ENCODE results near the gene PNKP.
"Not testable (repeated sequence)": the region's sequence is repeated elsewhere in the genome, so short reads cannot be mapped to it uniquely, and the experiment has no call there.

Gene PNKP

DNA sequence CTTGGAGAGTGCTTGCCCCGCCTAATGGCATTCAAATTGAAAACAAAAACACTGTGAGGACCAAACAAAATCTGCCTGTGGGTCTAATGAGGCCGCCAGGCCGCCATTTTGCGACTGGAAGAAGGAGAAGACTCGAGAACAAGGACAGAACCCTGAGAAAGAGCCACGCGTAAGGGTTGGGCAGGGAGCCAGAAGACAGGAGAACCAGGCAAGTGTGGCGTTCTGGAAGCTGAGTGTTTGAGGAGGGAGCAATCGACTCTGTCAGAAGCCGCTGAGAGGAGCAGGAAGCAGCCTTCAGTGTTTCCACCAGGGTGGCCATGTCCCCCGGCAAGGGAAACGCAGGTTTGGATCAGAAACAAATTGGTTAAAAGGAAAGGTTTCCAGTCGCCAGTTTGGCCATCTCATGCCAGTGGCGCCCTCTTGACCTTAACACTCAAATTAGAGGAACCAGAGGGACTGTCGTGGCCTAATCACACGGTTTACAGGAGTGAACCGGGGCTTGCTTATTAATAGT is 26.6 kb downstream of the PNKP start:
- no peak for DNase-seq

DNA sequence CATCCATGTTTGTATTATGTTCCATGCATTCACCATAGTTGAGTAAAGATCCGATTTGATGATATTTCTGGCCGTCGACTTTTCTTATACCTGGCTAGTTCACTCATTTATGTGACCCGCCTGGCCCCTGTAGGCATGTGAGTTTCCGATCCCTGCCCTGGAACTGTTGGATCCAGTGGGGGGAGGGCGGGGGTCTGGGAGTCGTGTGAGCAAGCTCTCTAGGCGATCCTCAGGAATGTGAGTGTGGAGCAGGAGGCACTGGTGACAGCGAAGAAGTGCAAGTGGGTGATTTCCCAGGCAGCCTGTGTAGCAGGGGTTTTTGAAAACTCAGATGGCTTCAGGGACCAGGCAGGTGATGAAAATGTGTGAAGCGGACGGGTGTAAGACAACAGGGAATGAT is 27.1 kb downstream of the PNKP start:
- DNase-seq: no peak

DNA sequence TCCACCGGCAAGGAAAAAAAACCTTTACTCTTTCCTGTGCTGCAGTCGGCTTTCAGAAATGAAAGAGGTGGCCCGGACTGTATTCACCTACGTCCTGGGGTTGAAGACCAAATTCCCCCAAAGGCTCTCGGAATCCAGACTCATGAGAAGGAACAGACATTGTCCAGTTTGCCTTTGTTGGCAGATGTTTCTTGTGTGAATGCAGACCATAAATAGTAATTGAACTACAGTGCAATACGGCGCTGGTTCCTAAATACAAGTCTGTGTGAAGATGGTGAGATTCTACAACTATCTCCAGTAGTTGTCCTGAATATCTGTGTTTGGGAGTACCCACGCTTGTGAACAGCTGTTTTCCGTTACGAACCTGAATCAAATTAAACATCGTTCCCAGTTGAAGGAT is 27.7 kb downstream of the PNKP start:
- DNase-seq: no peak

DNA sequence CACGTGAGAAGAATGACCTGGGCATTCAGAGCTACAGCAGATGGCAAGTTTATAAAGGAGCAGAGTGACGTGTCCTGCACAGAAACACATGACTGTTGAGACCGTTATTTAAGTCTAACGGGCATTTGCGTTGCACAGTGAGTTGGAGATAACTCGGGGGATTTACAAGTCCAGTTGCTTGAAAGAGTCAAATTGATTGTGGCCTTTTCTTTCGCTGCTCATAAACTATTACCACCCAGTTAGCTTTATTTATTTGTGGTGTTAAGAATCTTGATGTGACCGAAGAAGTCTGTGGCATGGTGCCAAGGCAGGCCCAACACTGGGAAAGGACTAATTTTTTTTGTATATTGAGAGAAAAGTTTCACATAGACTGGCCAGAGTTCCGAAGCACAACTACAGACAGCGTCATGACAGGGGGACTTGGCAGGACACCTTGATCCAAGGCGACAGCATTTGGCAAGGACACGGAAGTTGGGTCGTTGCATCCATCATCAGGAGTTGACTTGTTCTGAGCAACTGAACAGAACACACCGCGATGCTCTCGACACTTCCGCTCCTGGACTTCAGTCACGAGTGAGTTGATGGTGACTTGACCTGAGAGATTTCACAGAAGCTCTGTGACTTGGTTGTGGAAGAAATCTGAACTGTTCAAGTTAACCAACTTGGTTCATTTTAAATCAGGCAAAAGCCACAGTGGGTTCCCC is 28.3 kb downstream of the PNKP start:
- no peak for DNase-seq

DNA sequence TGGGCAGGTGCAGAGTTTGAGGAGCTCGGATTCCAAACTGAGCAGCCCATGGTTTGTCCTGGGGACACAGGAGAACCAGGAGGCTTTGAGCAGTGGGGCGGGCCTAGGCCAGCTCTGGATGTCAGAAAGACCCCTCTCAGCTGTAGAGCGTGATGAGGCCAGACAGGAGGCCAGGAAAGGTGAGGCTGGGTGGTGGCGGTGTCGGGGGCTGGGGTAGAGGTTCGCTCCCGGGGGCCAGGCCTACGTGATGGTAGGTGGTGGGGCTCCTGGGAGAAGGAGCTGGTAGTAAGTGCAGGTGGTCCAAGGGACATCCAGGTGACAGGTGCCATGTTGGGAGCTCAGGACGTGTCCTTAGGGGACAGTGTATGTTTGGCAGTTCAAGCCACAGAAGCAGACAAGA is 30.0 kb downstream of the PNKP start:
- DNase-seq: no peak

DNA sequence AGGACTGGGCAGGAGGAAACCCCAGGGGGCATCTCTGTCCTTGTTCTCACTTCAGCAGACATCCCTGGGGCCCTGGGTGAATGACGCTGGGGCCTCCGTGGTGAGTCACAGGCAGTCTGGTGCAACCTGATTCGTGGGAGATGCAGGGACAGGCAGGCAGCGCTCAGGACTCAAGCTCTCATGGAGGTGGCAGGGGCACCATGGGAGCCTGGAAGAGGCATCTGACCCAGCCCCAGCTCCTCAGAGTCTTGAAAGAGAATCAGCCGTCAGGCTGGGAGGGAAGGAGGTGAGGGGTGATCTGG is 30.4 kb downstream of the PNKP start:
- no peak for DNase-seq

DNA sequence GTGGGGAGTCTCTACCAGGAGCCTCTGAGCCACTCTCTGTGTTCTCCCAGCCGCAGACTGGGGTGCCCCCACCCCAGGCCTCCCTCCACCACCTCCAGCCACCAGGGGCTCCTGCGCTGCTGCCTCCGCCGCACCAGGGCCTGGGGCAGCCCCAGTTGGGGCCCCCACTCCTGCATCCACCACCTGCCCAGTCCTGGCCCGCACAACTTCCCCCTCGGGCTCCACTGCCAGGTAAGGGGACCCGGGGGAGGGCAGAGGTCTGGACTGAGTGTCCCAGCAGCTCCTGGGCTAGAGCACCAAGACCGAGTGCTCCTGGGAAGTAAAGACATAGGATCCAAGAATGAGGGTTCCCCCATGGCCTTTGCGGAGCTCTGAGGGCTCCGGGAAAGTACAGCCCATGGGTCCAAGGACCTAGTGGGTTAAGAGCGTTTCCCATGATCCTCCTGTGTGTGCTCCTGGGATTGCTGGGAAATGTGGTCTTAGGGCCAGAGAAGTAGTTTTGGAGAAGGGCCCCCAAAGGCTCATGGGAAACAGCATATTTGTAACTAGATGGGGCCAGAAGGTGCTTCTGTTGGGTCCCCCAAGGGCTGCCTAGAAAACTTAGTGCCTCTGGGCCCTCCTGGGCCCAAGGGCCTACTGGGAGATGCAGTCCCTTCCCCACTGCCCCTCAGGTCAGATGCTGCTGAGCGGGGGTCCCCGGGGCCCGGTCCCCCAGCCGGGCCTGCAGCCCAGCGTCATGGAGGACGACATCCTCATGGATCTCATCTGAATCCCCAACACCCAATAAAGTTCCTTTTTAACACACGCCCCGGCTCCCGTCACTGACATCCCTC is 31.0 kb downstream of the PNKP start:
- DNase-seq: no peak

DNA sequence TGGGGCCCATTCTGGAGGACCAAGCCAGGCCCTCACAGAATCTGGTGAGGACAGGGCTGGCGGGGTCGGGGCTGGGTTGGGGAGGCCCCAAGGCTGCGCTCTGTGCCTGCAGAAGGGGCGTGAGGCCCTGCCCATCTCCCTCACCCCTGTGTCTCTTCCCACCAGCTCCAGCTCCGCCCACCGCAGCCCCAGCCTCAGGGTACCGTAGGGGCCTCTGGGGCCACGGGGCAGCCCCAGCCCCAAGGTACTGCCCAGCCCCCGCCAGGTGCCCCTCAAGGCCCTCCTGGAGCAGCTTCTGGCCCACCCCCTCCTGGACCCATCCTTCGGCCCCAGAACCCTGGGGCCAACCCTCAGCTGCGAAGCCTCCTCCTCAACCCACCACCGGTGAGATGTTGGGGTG is 31.8 kb downstream of the PNKP start:
- DNase-seq: no peak

DNA sequence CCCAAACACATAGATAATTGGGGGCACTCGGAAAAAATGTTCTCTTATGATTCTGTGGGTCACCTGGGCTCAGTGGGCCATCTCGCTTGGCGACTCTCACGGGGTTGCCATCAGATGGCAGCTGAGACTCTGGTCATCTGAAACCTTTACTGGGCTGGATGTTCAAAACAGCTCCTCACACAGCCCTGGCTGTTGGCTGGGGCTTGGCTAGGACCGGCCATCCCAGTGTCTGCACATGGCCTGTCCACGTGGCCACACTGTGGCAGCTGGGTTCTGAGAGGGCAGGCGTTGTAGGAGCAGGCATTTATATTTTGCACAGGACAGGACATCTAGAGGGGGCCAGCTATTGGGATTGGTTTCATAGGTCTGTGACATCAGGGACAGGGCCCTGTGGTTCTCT is 33.8 kb downstream of the PNKP start:
- DNase-seq: no peak

DNA sequence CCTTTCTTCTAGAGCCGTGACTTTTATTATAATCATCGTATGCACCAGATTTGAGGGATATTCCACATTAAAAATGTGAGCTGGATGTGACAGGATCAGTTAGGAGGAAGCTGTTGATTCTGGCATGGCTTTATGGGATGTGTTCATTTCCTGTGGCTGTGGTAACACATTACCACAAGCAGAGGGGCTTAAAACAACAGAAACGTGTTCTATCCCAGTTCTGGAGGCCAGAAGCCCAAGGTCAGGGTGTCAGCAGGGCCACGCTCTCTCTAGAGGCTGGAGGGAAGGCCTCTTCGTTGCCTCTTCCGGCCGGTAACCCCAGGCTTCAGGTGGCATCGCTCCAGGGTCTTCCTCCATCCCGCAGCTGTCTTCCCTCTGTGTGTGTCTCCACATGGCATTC is 34.8 kb downstream of the PNKP start:
- DNase-seq: no peak

DNA sequence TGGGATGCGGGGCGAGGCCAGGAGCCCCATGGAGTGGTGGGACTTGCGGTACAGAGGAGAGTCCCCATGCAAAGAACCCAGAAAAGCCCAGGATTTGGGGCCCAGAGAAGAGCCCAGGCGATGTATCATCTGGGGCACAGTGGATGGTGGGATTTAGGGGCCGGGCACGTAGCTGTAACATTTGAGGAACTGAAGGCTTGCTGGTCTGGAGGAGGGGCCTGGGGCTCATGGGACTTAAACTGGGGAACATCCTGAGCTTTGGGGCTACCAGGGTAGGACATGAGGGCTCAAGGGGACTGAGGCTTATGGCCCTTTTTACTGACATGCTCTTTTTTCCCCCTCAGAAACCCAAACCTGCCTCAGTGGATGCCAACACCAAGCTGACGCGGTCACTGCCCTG is 35.8 kb downstream of the PNKP start:
- no peak for DNase-seq

DNA sequence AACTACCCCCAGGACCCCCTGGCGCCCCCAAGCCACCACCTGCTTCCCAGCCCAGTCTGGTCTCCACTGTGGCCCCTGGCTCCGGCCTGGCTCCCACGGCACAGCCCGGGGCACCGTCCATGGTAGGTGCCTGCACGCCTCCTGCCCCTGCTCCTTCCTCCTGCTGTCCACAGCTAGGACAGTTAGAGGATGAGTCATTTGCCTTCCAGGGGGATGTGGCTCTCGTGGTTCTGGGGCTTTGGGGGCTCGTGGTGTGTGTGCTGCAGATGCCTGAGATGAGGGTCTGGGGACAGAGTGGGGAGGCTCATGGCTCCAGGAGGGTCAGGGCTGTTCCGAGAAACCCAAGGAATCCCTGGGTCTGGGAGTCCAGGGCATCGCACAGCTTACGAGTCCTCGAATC is 36.6 kb downstream of the PNKP start:
- DNase-seq: no peak

DNA sequence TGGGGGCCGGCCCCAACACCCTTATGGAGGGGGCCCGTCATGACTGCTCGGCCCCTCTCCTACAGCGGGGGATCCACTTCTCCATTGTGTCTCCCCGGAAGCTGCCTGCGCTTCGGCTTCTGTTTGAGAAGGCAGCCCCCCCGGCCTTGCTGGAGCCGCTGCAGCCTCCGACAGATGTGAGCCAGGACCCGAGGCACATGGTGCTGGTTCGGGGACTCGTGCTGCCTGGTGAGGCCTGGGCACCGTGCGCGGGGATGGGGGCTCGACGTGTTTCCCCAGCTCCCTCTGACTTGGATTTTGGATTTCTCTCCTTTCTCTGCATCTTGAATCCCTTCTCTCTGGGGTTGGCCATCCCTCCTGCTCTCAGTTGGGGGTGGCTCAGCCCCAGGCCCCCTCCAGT is 37.7 kb downstream of the PNKP start:
- DNase-seq: no peak

DNA sequence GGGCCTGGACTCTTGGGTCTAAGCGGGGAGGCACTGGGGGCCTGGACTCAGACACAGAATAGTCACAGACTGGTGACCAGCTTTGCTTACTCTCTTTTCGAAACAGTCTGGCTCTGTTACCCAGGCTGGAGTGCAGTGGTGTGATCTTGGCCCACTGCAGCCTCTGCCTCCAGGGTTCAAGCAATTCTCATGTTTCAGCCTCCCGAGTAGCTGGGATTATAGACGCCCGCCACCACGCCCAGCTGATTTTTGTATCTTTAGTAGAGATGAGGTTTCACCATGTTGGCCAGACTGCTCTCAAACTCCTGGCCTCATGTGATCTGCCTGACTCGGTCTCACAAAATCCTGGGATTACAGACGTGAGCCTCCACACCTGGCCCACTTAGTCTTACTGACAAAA is 38.2 kb downstream of the PNKP start:
- DNase-seq: no peak

DNA sequence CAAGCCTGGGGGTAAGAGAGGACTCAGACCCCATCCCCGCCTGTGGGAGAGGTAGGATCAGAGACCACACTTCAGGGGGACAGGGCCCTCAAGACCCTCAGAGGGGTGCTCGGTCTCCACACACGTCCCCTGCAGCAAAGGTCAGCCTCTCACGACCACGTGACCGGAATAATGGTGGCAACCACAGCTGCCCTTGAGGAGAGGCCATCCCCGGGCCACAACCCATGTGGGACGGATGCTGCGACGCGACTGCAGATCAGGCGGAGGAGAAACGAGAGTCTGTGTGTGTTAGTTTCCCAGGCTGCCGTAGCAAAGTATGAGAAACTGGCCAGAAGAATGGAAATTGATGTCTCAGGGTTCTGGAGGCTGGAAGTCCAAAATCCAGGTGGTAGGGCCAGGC is 40.3 kb downstream of the PNKP start:
- no peak for DNase-seq

DNA sequence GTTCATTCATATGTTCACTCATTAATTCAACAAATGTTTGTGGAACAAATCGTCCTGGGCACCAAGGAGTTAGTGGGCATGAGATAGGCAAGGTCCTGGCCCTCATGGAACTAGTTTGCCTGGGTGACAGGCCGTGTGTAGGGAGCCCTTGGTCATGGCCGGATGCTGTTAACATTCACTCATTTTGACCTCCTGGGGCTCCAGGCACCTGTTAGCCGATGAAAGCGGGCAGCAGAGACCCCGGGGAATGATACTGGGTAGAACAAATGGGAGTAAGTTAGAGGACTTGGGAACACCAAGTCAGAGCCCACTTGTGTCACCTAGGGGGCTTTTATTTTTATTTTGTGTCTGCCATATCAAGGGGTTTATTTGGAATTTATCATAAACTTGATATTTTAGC is 42.7 kb downstream of the PNKP start:
- DNase-seq: no peak

DNA sequence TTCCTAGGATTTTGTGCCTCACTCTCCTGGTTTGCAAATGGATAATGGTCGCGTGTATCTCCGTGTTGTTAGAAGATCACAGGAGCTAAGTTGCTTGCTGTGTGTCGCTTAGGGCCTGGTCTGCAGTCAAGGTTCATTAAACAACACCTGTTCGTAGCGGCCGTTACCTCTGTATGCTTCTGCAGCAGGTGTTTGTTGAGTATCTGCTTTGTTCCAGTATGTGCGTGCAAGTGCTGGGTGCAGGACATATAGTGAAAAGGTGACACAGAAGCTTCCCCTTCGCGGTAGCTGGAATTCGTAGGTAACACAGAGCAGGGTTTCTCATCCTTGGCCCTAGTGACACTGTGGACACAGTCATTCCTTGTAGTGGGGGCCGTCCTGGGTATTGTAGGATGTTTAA is 43.9 kb downstream of the PNKP start:
- peak; percentile 92 for DNase-seq

DNA sequence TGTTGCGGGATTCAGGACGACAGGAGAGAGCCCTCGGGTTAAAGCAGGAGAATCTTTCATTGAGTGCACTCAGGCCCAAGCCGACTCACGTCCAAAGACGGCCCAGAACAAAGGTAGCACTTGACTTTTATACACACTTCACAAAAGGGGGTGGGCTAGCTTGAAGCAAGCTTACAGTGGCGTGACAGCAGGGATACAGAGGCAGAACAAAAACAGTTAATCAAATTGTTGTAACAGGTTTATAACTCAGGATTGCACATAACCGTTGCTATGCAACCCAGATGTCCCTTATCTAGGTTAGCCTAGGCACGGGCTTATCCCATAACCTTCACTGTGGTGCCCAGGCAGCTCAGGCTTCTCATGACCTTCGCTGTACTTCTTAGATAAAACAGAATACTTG is 47.3 kb downstream of the PNKP start:
- DNase-seq: no peak

DNA sequence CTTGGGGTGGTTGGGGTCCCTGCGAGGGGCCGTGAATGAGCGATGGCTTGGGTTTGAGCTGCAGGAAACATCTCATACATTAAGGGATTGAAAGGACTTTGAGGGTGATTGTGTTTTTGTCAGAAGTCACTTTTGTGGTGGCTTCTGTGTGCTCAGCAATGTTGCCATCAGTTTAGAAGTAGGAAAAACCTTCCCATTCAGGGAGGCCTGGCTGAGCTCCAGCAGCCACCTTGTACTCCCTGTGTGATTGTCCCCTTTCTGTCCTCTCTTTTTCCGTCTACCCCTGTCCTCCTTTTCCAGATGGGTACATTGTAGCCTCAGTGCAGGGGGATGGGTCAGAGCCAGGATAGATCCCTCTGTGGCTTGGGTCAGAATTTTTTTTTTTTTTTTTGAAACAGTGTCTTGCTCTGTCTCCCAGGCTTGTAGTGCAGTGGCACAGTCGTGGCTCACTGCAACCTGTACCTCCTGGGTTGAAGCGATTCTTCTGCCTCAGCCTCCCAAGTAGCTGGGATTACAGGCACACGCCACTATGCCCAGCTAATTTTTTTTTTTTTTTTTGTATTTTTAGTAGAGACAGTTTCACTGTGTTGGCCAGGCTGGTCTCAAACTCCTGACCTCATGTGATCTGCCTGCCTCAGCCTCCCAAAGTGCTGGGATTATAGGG is 47.8 kb downstream of the PNKP start:
- not testable (repeated sequence) for DNase-seq

DNA sequence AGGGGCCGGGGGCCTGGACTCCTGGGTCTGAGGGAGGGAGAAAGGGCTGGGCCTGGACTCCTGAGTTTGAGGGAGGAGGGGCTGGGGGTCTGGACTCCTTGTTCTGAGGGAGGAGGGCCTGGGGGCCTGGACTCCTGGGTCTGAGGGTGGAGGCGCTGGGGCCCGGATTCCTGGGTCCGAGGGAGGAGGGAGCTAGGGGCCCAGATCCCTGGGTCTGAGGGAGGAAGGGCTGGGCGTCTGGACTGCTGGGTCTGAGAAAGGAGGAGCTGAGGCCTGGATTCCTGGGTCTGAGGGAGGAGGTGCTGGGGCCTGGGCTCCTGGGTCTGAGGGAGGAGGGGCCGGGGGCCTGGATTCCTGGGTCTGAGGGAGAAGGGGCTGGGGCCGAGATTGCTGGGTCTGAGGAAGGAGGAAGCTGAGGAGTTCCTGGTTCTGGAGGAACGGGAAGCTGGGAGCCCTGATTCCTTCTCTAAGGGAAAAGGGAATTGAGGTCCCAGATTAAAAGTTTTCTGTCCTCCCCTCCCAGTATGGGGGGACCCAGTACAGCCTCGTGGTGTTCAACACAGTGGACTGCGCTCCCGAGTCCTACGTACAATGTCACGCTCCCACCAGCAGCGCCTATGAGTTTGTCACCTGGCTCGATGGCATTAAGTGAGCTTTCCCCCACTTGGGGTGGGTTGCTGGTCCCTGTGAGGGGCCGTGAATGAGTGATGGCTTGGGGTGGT is 48.6 kb downstream of the PNKP start:
- DNase-seq: no peak

DNA sequence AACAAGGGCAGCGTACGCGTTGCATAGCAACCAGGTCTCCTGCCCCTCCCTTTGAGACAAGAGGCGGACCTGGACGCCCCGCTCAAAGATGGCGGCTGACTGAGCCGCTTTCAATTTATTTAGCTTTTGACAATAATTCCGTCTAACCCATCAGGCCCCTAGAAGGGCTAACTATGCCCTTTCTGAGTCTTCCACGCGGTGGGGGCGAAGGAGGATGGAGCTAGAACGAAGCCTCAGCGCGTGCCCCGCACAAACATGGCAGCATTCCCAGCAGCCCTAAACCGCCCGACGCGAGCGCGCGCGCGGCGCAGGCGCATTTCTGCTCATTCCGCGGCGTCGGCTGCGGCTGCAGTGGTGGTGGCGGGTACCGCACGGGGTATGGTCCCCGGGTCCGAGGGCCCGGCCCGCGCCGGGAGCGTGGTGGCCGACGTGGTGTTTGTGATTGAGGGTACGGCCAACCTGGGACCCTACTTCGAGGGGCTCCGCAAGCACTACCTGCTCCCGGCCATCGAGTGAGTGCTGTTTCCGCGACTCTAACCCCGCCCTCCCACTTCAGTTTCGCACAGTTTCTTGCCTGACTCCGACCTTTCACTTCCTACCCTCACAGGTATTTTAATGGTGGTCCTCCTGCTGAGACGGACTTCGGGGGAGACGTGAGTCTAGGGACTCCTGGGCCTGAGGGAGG is 49.3 kb downstream of the PNKP start, which contains the start of gene MED25:
Gene MED25, plus strand, starts transcription at position 326 of the 685 bp plus-strand sequence. Its CDS starts 53 bp downstream, at position 379.
- DNase-seq: peak; percentile 75

DNA sequence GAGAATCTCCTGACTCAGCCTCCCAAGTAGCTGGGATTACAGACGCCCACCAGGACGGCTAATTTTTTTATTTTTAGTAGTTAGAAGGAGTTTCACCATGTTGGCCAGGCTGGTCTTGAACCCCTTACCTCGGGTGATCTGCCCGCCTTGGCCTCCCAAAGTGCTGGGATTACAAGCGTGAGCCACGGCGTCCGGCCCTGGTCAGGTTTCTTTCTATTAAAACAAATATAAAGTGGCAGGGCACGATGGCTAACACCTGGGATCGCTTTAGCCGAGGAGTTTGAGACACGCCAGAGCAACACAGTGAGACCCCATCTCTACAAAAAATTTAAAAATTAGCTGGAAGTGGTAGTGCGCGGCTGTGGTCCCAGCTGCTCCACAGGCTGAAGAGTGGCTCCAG is 50.8 kb downstream of the PNKP start:
- DNase-seq: no peak

DNA sequence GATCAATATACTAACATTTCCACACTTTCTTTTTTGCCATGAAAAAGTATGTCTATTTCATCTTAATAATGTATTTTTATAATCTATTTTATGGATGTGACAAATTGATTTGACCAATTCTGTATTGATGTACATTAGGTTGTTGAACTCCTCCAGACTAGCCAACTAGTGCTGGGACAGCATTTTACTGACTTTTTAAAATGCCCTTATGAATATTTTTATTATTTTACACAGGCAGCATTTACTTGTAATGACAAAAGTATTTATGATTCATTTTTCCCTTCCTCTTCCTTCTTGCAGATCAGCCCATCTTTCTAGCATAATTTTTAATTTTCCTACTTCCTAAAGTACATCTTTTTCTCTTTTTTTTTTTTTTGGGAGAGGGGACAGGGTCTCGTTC is 53.4 kb downstream of the PNKP start:
- no peak for DNase-seq

All from NCI-H526 treated with DMSO at 0.1 percent for 48 hours (cell line).